Activated T-helper 2 cell treated with anti-CD3 and anti-CD28 coated beads, Interferon-gamma antibody, Interleukin-2, Interleukin-4, amounts not matched to agents 10 μg/mL and 5 μg/mL and 100 μg/mL, durations not matched to agents 14 hours and 24 hours and 36 hours (primary cell): Measurements from ENCODE around the gene XPC. TPM values are rescaled to one million over a fixed set of nuclear protein-coding genes. Genes with fewer than 3 reads are reported as not detected.

Source experiments
- DNase-seq: peaks from one replicate; pipeline ENCODE4 v3.0.0; 2021; ENCODE audit warnings: low spot score
- H3K27ac Mint-ChIP-seq: one replicate; pipeline ENCODE4 v1.8.0; 2021; ENCODE audit warnings: mixed read lengths
- H3K27me3 Mint-ChIP-seq: one replicate; pipeline ENCODE4 v1.8.0; 2021; ENCODE audit warnings: low read depth, mixed read lengths
- H3K36me3 Mint-ChIP-seq: one replicate; pipeline ENCODE4 v1.8.0; 2021; ENCODE audit warnings: low read depth, mixed read lengths
- H3K4me1 Mint-ChIP-seq: one replicate; pipeline ENCODE4 v1.8.0; 2021; ENCODE audit warnings: low read depth, mixed read lengths
- H3K4me3 Mint-ChIP-seq: one replicate; pipeline ENCODE4 v1.8.0; 2021; ENCODE audit warnings: low read depth, mild to moderate bottlenecking, moderate library complexity, mixed read lengths
- H3K9me3 Mint-ChIP-seq: one replicate; pipeline ENCODE4 v1.8.0; 2021; ENCODE audit warnings: mixed read lengths
- intact Hi-C: fragments of 100-400 bp; cut with micrococcal nuclease; formaldehyde crosslinking; loops from one replicate; pipeline ENCODE4 v1.15.1; 2023
- total RNA-seq: library from RNA; stranded (reverse); gene quantifications from 2 replicates; pipeline ENCODE4 v1.2.3, GENCODE V29; 2022

XPC gene
- total RNA-seq, 1 donor from 2014 or later = 33.2 TPM

DNA sequence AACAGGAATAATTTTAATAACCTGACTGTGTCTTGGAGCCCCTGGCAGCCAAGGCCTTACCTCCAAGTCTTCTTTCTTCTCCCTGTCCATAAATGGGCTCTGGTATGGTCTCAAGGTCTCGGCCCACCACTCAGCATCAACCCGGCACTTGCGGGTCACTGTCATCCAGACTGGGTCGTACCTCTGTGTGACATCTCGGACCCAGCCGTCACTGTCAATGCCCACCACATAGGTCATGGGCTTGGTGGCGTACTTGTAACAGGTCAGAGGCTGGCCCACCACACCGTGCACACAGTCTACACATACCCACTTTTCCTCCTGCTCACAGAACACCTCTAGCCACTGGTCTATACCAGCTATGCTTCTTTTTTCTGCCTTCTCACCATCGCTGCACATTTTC, 20.4 kb downstream of the XPC start:
- Mint-ChIP-seq H3K27me3 (no peaks in the 10 kb centered on the region), H3K36me3 (peaks cover 88% of the 10 kb centered on the region), H3K4me1 (no peaks in the 10 kb centered on the region), H3K9me3 (peaks cover 22% of the 10 kb centered on the region), H3K27ac (no peak overlapping the region), H3K4me3 (no peak overlapping the region)
- intact Hi-C loops = no loop called here
- DNase-seq = no peak

DNA sequence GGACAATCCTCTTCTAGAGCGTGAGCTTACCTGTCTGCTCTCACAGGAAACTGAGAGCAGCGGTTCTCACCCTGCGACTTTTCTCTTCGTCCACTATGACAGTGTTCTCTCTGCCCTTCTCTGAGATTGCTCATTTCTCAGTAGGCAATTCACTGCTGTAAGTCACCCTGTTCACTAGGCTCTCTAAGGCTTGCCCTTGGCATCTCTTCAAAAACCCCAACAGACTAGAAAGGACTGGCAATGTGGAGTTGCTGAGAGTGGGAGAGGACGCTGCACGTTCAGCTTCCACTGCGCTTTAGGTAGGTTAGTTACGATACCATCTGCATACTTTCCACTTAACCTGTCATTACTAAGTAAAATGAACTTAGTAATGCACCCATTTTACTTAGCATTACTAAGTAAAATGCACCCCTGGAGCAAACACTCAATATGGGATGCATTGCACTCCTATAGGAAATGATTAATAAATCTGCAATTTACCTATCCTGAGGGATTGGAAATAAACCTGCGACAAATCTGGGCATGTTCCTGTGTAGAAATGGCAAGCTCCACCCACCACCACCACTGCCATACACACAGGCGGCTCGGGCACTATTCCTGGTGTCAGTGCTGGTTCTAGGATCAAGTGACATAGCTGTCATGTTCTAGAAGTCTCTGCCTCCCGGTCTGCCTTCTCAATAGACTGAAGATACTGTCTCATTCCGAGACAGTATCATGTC, 21.4 kb downstream of the XPC start:
- no peaks in the 10 kb centered on the region for H3K4me1 Mint-ChIP-seq
- DNase-seq = no peak
- peaks cover 13% of the 10 kb centered on the region for H3K9me3 Mint-ChIP-seq
- H3K4me3 Mint-ChIP-seq = no peak overlapping the region
- intact Hi-C loops = no loop called here
- no peak overlapping the region for H3K27ac Mint-ChIP-seq
- H3K27me3 Mint-ChIP-seq = no peaks in the 10 kb centered on the region
- peaks cover 87% of the 10 kb centered on the region for H3K36me3 Mint-ChIP-seq

DNA sequence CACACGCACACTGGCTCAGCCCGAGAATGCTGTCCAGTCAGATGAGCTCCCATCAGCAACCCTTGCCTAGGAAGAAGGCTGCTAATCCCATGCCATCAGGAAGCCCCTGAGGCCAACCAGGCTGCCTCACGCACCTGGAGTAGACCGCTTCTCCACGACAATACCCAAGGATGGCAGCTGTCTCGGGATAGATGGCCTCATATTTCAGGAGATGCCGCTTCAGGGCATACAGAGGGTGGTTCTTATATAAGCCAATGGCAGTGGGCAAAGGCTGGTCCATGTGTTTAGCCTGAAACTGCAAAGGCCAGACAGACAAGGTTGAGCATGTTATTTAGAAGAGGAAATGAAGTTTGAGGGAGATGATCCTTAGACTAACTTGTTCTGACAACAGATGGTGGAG, 22.2 kb downstream of the XPC start:
- H3K4me1 Mint-ChIP-seq = no peaks in the 10 kb centered on the region
- peaks cover 5% of the 10 kb centered on the region for H3K9me3 Mint-ChIP-seq
- H3K36me3 Mint-ChIP-seq = peaks cover 79% of the 10 kb centered on the region
- intact Hi-C loops = no loop called here
- no peaks in the 10 kb centered on the region for H3K27me3 Mint-ChIP-seq
- no peak overlapping the region for H3K27ac Mint-ChIP-seq
- DNase-seq = no peak
- no peak overlapping the region for H3K4me3 Mint-ChIP-seq

GRCh38 chr3:14154895-14155440, 23.4 kb downstream of the XPC start:
- no peak for DNase-seq
- Mint-ChIP-seq H3K4me1 (no peaks in the 10 kb centered on the region), H3K36me3 (peaks cover 66% of the 10 kb centered on the region), H3K27me3 (no peaks in the 10 kb centered on the region), H3K4me3 (no peak overlapping the region), H3K27ac (no peak overlapping the region), H3K9me3 (no peaks in the 10 kb centered on the region)
- intact Hi-C loops = no loop called here

- peaks cover 62% of the 10 kb centered on the region for H3K36me3 Mint-ChIP-seq
- no peaks in the 10 kb centered on the region for H3K9me3 Mint-ChIP-seq
- no peaks in the 10 kb centered on the region for H3K27me3 Mint-ChIP-seq
- no peak for DNase-seq
- no peak overlapping the region for H3K4me3 Mint-ChIP-seq
- no peak overlapping the region for H3K27ac Mint-ChIP-seq
- no peaks in the 10 kb centered on the region for H3K4me1 Mint-ChIP-seq
- intact Hi-C loops = no loop called here
These were observed 24.1 kb downstream of the XPC start for GRCh38 chr3:14154276-14154675.

DNA sequence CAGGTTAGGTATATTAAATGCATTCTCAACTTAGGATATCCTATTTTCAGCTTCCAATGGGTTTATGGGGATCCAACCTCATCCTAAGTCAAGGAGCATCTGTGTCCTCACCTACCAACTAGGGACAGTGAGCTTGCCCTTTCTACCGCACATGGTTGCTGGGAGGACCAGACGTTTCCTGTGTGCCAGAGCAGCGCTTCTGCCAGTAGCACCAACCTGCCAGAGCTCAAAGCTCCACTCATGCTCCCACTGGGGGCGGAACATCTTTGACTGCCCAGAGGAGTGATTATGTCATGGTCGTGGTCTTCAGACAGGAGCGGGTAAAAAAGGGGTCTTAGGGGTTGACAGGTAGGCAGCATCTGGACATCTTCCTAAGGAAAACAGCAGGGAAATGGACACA, 24.7 kb downstream of the XPC start:
- H3K27me3 Mint-ChIP-seq = no peaks in the 10 kb centered on the region
- peaks cover 57% of the 10 kb centered on the region for H3K36me3 Mint-ChIP-seq
- H3K4me3 Mint-ChIP-seq = no peak overlapping the region
- no peaks in the 10 kb centered on the region for H3K4me1 Mint-ChIP-seq
- intact Hi-C loops = no loop called here
- DNase-seq = no peak
- H3K27ac Mint-ChIP-seq = no peak overlapping the region
- no peaks in the 10 kb centered on the region for H3K9me3 Mint-ChIP-seq

DNA sequence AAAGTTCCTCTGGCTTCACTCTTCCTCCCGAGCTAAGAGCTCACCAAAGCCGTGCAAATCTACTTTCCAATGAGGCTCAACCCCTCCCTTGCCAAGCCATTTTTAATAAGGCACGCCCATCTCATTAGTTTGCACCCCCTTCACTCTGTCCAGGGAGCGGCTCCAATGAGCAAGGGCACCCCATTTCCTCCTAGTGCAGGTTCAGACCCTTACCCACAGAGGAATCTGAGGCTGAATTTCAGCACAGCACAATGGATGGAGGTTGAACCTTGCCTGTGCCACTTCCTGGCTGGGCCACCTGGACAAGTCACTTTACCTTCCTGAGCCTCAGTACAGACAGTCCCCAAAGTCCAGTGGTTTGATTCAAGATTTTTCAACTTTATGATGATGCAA, 25.4 kb downstream of the XPC start:
- Mint-ChIP-seq H3K27me3 (no peaks in the 10 kb centered on the region), H3K36me3 (peaks cover 50% of the 10 kb centered on the region), H3K4me1 (no peaks in the 10 kb centered on the region), H3K27ac (no peak overlapping the region), H3K9me3 (no peaks in the 10 kb centered on the region), H3K4me3 (no peak overlapping the region)
- DNase-seq = no peak
- intact Hi-C loops = no loop called here

GRCh38 chr3:14152233-14152962, 26.0 kb downstream of the XPC start:
- Mint-ChIP-seq H3K27me3 (no peaks in the 10 kb centered on the region), H3K27ac (no peak overlapping the region), H3K9me3 (no peaks in the 10 kb centered on the region), H3K36me3 (peaks cover 48% of the 10 kb centered on the region), H3K4me3 (no peak overlapping the region), H3K4me1 (no peaks in the 10 kb centered on the region)
- intact Hi-C loops = no loop called here
- no peak for DNase-seq

- no peak for DNase-seq
- H3K9me3 Mint-ChIP-seq = no peaks in the 10 kb centered on the region
- no peaks in the 10 kb centered on the region for H3K27me3 Mint-ChIP-seq
- H3K27ac Mint-ChIP-seq = no peak overlapping the region
- H3K4me1 Mint-ChIP-seq = no peaks in the 10 kb centered on the region
- peaks cover 49% of the 10 kb centered on the region for H3K36me3 Mint-ChIP-seq
- intact Hi-C loops = no loop called here
- H3K4me3 Mint-ChIP-seq = no peak overlapping the region
These were observed 26.8 kb downstream of the XPC start for GRCh38 chr3:14151471-14152083.

GRCh38 chr3:14150491-14151230, 27.7 kb downstream of the XPC start:
- Mint-ChIP-seq H3K36me3 (peaks cover 47% of the 10 kb centered on the region), H3K27ac (no peak overlapping the region), H3K4me1 (no peaks in the 10 kb centered on the region), H3K27me3 (no peaks in the 10 kb centered on the region), H3K4me3 (no peak overlapping the region), H3K9me3 (no peaks in the 10 kb centered on the region)
- intact Hi-C loops = no loop called here
- no peak for DNase-seq

DNA sequence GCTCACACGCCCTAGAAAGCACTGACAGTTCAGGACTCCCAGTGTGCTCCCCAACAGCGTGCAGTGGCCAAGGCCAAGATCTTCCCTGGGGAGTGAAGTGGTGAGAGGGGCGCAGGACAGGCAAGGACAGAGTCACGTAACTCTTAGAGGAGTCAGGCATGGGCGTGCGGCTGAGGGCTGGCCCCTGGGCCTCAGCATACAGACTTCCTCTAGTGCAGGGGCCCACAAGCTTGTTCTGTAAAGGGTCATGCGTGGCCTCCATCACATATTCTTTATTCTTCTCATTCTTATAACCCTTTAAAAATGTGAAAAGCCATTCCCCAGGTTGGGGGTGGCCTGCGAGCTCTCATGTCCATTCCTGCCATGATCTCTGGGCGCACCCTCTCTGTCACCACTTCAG, 28.3 kb downstream of the XPC start:
- Mint-ChIP-seq H3K36me3 (peaks cover 45% of the 10 kb centered on the region), H3K4me3 (no peak overlapping the region), H3K27ac (no peak overlapping the region), H3K9me3 (no peaks in the 10 kb centered on the region), H3K4me1 (peaks cover 4% of the 10 kb centered on the region), H3K27me3 (no peaks in the 10 kb centered on the region)
- DNase-seq = no peak
- intact Hi-C loops = no loop called here

DNA sequence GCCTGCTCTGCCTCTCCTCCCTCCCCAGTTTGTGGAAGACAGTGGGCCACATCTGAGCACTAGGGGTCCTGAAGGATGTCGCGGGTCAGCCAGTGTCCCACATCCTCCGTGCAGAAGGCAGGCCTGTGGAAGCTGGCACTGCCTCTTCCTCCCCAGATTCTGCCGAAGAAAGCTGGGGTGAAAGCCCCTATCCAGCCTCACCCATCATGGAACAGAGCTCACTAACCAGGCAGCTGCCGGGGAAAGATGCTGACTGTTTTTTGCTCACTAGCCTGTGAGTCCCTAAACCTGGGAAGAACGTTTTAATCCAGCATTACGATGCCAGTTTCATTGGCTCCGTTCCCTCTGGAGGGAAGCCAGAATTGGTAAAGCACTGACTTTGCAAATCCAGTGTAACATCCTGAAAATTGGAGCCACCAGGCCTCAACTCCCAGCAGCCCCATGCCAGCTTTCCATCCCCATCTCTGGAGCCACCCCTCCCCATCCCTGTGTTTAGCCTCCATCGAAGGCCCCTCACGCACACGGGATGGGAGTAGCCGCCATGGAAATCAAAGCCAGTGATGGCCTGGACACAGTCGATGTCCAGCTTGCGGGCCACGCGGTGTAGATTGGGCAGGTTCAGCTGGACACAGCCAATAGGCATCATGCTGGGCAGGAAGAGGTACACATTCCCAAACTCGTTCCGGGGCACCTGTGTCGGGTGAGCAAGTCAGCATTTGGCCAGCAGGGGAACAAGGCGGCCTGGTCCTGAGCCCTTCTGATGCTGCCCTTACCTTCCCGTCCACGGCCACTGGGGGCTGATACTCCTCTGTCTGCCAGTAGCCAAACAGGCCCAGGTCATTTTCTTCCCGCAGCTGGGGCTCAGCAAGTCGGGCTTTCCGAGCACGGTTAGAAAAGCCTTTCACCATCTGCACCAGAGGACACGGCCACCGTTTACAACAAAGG, 30.1 kb downstream of the XPC start:
- H3K4me3 Mint-ChIP-seq = no peak overlapping the region
- H3K36me3 Mint-ChIP-seq = peaks cover 36% of the 10 kb centered on the region
- H3K9me3 Mint-ChIP-seq = no peaks in the 10 kb centered on the region
- intact Hi-C loops = no loop called here
- no peak overlapping the region for H3K27ac Mint-ChIP-seq
- H3K27me3 Mint-ChIP-seq = no peaks in the 10 kb centered on the region
- DNase-seq = no peak
- H3K4me1 Mint-ChIP-seq = peaks cover 14% of the 10 kb centered on the region
